ENCODE results near the gene SLC31A2.
A peak's percentile ranks its signal among the peaks of the same experiment; 100 is the strongest.

The SLC31A2 gene

DNA sequence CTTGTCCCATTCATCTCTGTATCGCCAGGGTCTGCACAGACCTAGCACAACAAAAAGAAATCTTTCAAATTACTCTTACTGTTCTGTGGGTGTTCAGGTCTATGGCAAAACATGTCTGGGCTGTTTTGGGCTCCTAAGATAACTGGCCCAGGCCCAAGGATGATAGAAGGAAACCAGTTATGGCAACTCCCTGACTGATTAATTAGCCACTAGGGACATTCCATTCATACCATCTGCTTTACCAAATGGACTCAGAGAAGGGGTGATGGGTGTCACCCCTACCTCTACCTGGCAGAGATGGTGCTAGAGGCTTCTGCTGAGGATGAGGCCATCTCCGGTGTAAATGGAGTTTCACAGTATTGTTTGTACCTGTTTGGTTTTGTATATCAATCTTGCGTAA lies 1.9 kb downstream of the SLC31A2 start:
- no peaks in the 10 kb centered on the region for H3K27me3 ChIP-seq (ENCODE audit: insufficient read depth, low read length, poor library complexity)
- H3K4me3 ChIP-seq (ENCODE audit: low read depth in 1 of 2, low read length in 2 of 2): no peak overlapping the region
- DNase-seq: no peak
- ATAC-seq (ENCODE audit: insufficient read depth, low read depth): no peak
- peak overlapping the region; percentile 85; the same call in 1 of the 2 replicates for H3K4me2 ChIP-seq (ENCODE audit: insufficient read depth, low read length)
- no peaks in the 10 kb centered on the region for H3K79me2 ChIP-seq (ENCODE audit: insufficient read depth, low read length)
- no peak overlapping the region for H3K27ac ChIP-seq (ENCODE audit: low read length)
- H4K20me1 ChIP-seq (ENCODE audit: insufficient read depth, low read length): no peaks in the 10 kb centered on the region
- peaks cover 36% of the 10 kb centered on the region for H3K4me1 ChIP-seq (ENCODE audit: insufficient read depth, low read length)
- H2AFZ ChIP-seq (ENCODE audit: low read depth, low read length): no peak overlapping the region
- no peaks in the 10 kb centered on the region for H3K9me3 ChIP-seq (ENCODE audit: insufficient read depth, low read length, severe bottlenecking)
- TF ChIP-seq, protein P1, sequence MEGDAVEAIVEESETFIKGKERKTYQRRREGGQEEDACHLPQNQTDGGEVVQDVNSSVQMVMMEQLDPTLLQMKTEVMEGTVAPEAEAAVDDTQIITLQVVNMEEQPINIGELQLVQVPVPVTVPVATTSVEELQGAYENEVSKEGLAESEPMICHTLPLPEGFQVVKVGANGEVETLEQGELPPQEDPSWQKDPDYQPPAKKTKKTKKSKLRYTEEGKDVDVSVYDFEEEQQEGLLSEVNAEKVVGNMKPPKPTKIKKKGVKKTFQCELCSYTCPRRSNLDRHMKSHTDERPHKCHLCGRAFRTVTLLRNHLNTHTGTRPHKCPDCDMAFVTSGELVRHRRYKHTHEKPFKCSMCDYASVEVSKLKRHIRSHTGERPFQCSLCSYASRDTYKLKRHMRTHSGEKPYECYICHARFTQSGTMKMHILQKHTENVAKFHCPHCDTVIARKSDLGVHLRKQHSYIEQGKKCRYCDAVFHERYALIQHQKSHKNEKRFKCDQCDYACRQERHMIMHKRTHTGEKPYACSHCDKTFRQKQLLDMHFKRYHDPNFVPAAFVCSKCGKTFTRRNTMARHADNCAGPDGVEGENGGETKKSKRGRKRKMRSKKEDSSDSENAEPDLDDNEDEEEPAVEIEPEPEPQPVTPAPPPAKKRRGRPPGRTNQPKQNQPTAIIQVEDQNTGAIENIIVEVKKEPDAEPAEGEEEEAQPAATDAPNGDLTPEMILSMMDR (IDR thresholded peaks at IDR 0.05; ENCODE audit: borderline replicate concordance, extremely low read depth, low read length, poor library complexity, severe bottlenecking): peak; percentile 21
- no peak for TF ChIP-seq EZH2 (IDR thresholded peaks at IDR 0.05; ENCODE audit: borderline replicate concordance, low read depth, low read length, severe bottlenecking)
- no peaks in the 10 kb centered on the region for H3K36me3 ChIP-seq (ENCODE audit: insufficient read depth, low read length)
- no peak overlapping the region for H3K9ac ChIP-seq (ENCODE audit: low read depth, low read length)

DNA sequence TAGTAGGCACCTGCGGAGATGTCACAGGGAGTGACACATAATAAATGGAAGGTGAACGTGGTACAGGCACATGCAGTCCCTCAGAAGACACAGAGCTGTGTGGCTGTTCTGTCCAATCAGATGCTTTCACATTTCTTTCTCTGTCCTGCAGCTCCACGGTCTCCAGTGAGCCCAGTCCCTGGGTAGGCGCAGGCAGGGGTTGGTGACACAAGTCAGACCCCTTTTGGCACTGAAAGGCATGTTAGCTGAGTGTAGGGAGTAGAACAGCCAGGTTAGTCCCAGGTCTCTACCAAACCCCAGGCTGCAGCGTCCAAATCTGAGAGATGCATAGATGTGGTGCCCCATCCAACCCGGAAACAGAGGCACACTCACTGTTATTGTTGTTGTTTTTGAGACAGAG lies 2.8 kb downstream of the SLC31A2 start:
- no peak overlapping the region for H3K27ac ChIP-seq (ENCODE audit: low read length)
- H3K4me3 ChIP-seq (ENCODE audit: low read depth in 1 of 2, low read length in 2 of 2): no peak overlapping the region
- TF ChIP-seq, protein P1 (IDR thresholded peaks at IDR 0.05; ENCODE audit: borderline replicate concordance, extremely low read depth, low read length, poor library complexity, severe bottlenecking): no peak
- no peak for TF ChIP-seq EZH2 (IDR thresholded peaks at IDR 0.05; ENCODE audit: borderline replicate concordance, low read depth, low read length, severe bottlenecking)
- DNase-seq (no peak), ATAC-seq (ENCODE audit: insufficient read depth, low read depth) (no peak)
- no peak overlapping the region for H3K9ac ChIP-seq (ENCODE audit: low read depth, low read length)
- no peak overlapping the region for H2AFZ ChIP-seq (ENCODE audit: low read depth, low read length)
- H3K4me1 ChIP-seq (ENCODE audit: insufficient read depth, low read length): peaks cover 36% of the 10 kb centered on the region
- no peaks in the 10 kb centered on the region for H3K27me3 ChIP-seq (ENCODE audit: insufficient read depth, low read length, poor library complexity)
- H3K4me2 ChIP-seq (ENCODE audit: insufficient read depth, low read length): no peak overlapping the region
- H3K79me2 ChIP-seq (ENCODE audit: insufficient read depth, low read length): no peaks in the 10 kb centered on the region
- H3K9me3 ChIP-seq (ENCODE audit: insufficient read depth, low read length, severe bottlenecking): no peaks in the 10 kb centered on the region
- H4K20me1 ChIP-seq (ENCODE audit: insufficient read depth, low read length): no peaks in the 10 kb centered on the region
- peaks cover 4% of the 10 kb centered on the region for H3K36me3 ChIP-seq (ENCODE audit: insufficient read depth, low read length)

DNA sequence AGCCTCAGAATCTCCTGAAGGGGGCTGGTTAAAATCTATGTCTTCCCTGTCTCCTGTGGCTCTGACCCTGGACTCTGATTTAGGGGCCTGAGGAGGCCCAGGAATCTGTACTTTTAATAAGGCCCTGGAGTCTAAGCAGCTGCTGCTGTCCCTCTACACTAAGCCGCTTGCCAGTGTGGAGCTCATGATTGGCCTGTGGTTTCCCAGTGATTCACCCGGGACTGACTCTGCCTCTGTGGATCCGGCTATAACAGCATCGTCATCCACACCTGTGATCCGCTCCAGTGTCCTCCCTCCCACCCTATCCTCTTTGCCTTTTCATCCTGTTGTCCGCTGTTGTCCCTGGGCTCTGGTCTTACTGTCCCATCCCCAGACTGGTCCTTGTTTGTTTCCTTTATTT lies 3.7 kb downstream of the SLC31A2 start:
- Histone ChIP-seq H3K79me2 (ENCODE audit: insufficient read depth, low read length) (no peaks in the 10 kb centered on the region), H3K4me1 (ENCODE audit: insufficient read depth, low read length) (peaks cover 36% of the 10 kb centered on the region), H2AFZ (ENCODE audit: low read depth, low read length) (no peak overlapping the region), H3K9ac (ENCODE audit: low read depth, low read length) (no peak overlapping the region), H3K27ac (ENCODE audit: low read length) (no peak overlapping the region), H4K20me1 (ENCODE audit: insufficient read depth, low read length) (no peaks in the 10 kb centered on the region), H3K9me3 (ENCODE audit: insufficient read depth, low read length, severe bottlenecking) (no peaks in the 10 kb centered on the region), H3K27me3 (ENCODE audit: insufficient read depth, low read length, poor library complexity) (no peaks in the 10 kb centered on the region), H3K4me2 (ENCODE audit: insufficient read depth, low read length) (no peak overlapping the region), H3K4me3 (ENCODE audit: low read depth in 1 of 2, low read length in 2 of 2) (no peak overlapping the region), H3K36me3 (ENCODE audit: insufficient read depth, low read length) (peaks cover 9% of the 10 kb centered on the region)
- no peak for TF ChIP-seq EZH2 (IDR thresholded peaks at IDR 0.05; ENCODE audit: borderline replicate concordance, low read depth, low read length, severe bottlenecking)
- TF ChIP-seq, protein P1 (IDR thresholded peaks at IDR 0.05; ENCODE audit: borderline replicate concordance, extremely low read depth, low read length, poor library complexity, severe bottlenecking): no peak
- no peak for ATAC-seq (ENCODE audit: insufficient read depth, low read depth)
- no peak for DNase-seq

DNA sequence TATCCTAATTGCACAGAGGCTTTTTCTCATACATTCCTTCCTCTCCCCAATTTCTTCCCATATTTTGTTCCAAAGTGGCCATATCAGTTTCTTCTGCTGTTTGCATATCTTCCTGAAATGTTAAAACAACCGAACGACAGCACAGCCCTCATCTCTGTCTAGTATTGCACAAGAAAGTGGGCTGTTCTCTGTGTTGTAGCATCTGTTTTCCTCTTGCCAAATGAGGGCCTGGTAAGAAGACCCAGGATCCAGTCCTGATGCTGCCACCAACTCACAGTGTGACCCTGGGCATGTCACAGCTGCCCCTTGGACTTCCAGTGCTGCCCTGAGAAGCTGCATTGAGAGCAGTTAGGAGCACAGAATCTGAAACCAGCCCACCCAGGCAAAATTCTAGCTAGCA lies 4.1 kb downstream of the SLC31A2 start:
- no peak for DNase-seq
- Histone ChIP-seq H3K9me3 (ENCODE audit: insufficient read depth, low read length, severe bottlenecking) (no peaks in the 10 kb centered on the region), H3K4me2 (ENCODE audit: insufficient read depth, low read length) (no peak overlapping the region), H3K79me2 (ENCODE audit: insufficient read depth, low read length) (no peaks in the 10 kb centered on the region), H3K27ac (ENCODE audit: low read length) (no peak overlapping the region), H3K9ac (ENCODE audit: low read depth, low read length) (no peak overlapping the region), H2AFZ (ENCODE audit: low read depth, low read length) (no peak overlapping the region), H4K20me1 (ENCODE audit: insufficient read depth, low read length) (no peaks in the 10 kb centered on the region), H3K4me3 (ENCODE audit: low read depth in 1 of 2, low read length in 2 of 2) (no peak overlapping the region), H3K36me3 (ENCODE audit: insufficient read depth, low read length) (peaks cover 11% of the 10 kb centered on the region), H3K27me3 (ENCODE audit: insufficient read depth, low read length, poor library complexity) (no peaks in the 10 kb centered on the region), H3K4me1 (ENCODE audit: insufficient read depth, low read length) (peaks cover 36% of the 10 kb centered on the region)
- ATAC-seq (ENCODE audit: insufficient read depth, low read depth): no peak
- TF ChIP-seq EZH2 (IDR thresholded peaks at IDR 0.05; ENCODE audit: borderline replicate concordance, low read depth, low read length, severe bottlenecking): no peak
- TF ChIP-seq, protein P1 (IDR thresholded peaks at IDR 0.05; ENCODE audit: borderline replicate concordance, extremely low read depth, low read length, poor library complexity, severe bottlenecking): no peak
